ENCODE data around the gene PCBP4. TPM values are rescaled to one million over a fixed set of nuclear protein-coding genes. Genes with fewer than 3 reads are reported as not detected.
A peak's percentile ranks its signal among the peaks of the same experiment; 100 is the strongest.
"Not testable (repeated sequence)": the region's sequence is repeated elsewhere in the genome, so short reads cannot be mapped to it uniquely, and the experiment has no call there.

PCBP4 gene
- total RNA-seq, 1 donor from 2014 or later = 19.2 TPM

DNA sequence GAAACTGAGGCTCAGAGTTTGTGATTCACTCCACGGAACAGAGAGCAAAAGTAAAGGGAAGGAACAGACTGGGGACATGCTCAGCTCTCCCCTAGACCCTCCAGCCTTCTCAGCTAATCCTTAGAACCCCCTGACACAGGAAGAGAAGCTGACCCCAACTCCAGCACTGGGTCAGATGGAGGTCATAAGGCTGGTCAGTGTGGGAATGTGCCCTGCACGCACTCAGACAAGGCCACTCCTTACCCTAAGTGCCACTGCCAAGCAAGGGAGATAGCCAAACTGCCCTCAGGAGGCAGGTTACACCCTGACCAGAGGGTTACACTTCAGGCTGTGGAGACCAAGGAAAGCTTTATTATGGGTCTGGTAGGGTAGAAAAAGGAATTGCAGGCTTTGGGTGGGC is 27.3 kb upstream of the PCBP4 start:
- no peak for DNase-seq (ENCODE audit: low read depth in 2 of 2)

DNA sequence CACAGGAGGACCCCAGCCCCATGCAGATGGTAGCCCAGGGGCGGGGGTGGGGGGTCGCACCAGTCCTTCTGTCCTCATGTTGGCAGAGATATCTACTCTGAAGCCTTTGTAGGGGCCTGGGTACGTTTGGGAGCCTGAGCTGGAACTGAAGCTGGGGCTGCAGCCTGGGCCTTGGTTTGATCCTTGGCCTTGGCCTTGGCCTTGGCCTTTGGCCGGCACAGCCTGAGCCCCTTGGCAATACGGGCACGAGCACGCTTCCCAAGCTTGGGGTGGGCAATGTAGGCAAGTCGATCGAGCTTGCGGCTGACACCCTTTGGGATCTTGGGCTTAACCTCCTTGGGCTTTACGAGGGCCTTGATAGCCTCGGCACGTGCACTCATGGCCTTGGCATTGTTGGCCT is 26.4 kb upstream of the PCBP4 start:
- DNase-seq (ENCODE audit: low read depth in 2 of 2) = not testable (repeated sequence)

DNA sequence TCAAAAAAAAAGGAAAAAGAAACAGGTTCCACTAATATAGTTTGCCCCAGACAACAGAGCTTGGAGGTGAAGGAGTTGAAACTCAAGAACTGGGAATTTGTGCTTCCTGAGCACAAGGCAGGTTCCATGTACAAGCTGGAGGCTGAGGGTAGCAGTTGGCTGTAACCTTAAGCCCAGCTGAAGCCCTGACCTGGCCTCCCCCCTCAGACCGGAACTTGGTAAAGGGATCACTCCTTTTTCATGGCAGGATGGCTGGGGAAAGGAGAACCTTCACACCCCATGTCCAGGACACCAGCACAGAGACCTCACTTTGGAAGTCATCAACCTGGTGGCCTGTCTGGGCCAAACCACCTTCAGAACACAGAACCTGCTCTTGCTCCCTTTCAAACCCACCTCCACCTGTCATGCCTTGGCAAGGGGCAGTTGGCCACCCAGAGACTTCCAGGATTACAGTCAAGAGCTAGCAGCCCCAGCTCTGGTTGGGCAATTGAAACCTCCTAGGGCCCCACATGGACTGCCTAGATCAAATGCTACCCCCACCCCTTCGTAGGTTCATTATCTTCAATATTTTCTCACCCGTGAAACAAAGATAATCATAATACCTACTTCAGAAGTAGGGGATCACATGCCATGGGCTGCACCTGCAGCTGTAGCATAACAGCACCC is 24.9 kb upstream of the PCBP4 start:
- DNase-seq (ENCODE audit: low read depth in 2 of 2) = no peak

DNA sequence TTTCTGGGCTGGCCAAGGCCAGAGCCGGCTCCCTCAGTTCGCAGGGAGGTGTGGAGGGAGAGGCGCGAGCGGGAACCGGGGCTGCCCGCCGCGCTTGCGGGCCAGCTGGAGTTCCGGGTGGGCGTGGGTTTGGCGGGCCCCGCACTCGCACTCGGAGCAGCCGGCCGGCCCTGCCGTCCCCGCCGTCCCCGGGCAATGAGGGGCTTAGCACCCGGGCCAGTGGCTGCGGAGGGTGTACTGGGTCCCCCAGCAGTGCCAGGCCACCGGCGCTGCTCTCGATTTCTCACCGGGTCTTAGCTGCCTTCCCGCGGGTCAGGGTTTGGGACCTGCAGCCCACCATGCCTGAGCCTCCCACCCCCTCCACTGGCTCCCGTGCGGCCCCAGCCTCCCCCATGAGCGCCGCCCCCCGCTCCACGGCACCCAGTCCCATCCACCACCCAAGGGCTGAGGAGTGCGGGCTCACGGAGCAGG is 23.3 kb upstream of the PCBP4 start:
- DNase-seq (ENCODE audit: low read depth in 2 of 2) = not testable (repeated sequence)

DNA sequence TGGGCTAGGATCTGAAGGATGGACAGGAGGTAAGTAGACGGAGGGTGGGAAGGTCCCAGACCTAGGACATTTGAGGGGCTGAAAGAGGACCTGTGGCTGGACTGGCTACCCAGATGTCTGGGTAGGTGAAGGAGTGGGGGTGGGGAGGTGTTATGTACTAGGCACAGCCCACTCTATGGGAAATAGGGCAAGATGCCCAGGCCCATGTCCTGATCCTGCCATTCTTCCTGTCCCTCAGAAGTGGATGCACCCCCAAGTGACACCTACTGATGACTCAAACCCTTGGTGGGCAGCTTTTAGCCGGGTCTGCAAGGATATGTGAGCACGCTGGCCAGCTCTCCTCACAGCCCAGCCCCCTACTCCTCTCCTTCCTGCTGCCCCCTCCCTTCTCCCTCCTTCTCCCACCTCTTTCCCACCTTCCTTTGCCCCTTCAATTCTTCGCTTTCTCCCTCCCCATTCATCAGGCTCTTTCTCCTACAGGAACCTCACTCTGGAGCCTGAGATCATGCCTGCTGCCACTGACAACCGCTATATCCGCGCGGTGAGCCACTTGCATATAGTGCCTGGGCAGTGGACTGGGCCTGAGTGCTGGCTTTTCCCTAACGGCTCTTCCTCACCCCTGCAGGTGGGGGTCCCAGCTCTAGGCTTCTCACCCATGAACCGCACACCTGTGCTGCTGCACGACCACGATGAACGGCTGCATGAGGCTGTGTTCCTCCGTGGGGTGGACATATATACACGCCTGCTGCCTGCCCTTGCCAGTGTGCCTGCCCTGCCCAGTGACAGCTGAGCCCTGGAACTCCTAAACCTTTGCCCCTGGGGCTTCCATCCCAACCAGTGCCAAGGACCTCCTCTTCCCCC is 21.3 kb upstream of the PCBP4 start:
- DNase-seq (ENCODE audit: low read depth in 2 of 2) = no peak

DNA sequence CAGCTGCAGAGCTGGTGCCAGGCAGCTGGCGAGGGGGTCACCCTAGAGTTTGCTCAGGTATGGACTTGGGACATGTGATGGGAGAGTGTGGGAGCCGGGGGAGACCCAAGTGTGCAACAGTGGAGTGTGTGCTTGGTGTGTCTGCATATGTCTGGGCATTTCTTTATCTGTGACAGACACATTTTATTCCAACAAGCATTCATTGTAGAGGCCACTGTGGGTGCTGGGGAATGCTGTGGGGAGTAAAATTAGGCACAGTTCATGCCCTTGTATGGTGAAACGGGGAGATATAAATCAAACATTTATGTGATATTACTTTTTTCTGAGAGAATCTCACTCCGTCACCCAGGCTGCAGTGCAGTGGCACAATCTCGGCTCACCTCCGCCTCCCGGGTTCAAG is 20.3 kb upstream of the PCBP4 start:
- DNase-seq (ENCODE audit: low read depth in 2 of 2) = no peak

DNA sequence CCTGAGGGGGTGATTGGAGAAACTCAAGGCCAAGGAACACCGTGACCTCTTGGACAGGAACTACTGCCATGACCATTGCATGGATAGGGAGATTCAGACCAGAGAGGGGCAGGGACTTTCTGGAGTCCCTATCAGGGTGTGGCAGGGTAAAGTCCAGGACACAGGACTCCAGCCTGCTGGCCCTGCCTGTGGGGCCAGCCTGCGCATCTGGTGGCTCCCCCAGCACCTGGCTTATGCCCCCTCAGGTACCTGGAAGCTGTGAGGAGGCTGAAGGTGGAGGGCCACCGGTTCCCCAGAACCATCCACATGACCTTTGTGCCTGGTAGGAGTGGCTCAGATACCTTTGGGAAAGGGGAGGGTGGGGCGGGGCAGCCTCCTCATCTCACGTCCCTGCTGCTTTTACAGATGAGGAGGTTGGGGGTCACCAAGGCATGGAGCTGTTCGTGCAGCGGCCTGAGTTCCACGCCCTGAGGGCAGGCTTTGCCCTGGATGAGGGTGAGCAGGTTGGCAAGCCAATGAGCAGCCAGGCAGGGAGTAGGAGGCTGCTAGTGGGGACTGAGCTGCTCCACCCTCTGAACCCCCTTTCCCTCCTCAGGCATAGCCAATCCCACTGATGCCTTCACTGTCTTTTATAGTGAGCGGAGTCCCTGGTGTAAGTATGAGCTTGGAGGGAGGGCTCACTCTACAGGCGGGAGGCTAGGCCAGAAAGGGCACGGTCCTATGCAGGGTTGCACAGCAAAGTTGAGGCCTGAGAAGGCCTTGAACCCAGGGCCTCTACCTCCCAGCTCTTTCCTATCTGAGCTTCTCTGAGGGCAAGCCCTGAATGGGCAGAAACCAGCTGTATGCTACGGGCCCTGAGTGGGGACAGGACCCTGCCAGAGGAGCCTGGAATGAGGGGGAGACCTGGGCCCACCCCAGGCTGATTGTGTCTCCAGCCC is 19.0 kb upstream of the PCBP4 start:
- DNase-seq (ENCODE audit: low read depth in 2 of 2) = no peak

DNA sequence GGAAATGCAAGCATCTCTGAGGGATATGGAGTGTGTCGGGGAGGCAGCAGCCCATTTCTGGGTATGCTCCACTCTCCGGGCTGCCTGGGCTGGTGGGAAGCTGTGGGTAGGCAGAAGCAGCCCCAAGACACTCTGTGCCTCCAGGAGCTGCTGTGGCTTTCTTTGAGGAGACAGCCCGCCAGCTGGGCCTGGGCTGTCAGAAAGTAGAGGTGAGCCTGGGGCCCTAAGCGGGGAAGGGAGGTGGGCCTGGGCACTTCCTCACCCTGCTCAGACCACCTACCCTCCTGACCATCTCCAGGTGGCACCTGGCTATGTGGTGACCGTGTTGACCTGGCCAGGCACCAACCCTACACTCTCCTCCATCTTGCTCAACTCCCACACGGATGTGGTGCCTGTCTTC is 17.8 kb upstream of the PCBP4 start:
- no peak for DNase-seq (ENCODE audit: low read depth in 2 of 2)

DNA sequence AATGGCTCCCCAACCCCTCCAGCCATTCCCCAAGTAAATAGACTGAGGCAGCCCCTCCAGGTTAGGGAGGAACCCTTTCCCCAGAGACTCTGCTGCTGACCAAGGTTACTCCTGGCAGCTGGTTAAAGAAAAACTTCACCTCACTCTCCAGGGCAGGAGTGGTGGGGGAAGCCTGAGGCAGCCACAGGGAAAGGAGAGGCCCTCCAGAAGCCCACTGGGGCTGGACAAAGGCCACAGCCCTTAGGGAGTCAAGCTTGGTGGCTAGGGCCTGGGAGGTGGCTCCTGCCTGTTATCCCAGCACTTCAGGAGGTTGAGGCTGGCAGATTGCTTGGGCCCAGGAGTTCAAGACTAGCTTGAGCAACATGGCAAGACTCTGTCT is 17.0 kb upstream of the PCBP4 start:
- DNase-seq (ENCODE audit: low read depth in 2 of 2) = no peak

DNA sequence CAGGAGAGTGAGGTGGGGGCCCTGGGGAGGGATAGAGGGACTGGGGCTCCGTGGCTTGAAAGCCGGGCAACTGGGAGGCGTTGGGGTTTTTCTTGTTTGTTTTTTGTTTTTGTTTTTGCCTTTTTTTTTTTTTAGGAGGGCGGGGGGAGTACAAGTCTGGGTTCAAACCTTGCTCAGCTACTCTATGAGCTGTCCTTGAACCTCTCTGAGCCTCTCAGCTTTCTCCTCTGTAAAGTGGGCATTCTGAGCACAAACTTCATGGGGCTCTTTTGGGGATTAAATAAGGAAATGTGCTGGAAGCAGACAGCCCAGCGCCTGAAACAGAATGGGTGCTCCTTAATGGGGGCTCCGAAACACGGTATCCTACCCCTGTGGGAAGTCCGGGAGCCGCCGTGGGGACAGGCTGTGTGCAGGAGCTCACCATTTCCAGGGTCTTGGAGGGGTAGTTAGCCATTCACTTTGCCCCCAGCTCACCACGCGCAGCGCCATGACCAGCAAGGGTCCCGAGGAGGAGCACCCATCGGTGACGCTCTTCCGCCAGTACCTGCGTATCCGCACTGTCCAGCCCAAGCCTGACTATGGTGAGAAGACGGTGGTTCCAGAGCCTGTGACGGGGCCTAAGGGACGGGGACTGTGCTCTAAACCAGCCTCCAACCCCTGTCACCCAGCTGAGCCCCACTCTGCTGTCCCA is 16.5 kb upstream of the PCBP4 start:
- DNase-seq (ENCODE audit: low read depth in 2 of 2) = no peak

DNA sequence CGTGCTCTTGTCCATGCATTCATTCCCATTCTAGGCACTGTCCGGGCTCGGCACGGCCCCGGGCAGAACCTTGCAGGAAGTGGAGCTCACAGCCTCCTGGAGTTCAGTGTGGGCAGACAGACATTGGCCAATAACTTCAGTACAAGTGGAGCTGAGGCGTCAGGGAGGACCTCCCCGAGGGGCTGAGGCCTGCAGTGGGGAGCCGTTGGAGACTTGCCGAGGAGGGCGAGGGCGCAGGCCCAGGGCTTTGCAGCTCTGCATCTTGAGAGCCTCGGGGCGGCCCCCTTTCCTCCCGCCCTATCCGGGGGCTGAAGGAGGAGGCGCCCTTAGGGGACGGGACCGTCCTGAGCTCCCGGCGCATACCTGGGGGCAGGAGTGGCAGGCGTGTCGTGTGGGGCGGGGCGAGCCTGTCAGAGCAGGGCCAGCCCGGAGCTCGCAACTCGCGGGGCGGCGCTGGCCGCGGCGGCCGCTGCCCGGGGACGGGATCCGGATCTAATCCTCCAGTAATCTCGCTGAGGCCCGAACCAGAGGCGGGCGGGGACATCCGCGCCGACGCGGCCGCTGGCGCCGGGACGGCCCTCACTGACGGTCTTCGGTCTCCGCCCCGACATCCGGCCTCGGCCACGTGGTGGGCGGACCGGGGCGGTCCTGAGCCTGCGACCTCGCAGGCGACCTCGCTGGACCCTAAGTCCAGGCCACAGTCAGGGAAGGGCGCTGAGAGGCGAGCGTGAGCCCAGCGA is 15.8 kb upstream of the PCBP4 start, which contains the start of gene ACY1:
TSS of gene ACY1 (plus strand) at position 698 of the 740 bp plus-strand sequence. CDS start 530 bp downstream, outside the sequence.
- DNase-seq (ENCODE audit: low read depth in 2 of 2) = peak; percentile 83 to 87

DNA sequence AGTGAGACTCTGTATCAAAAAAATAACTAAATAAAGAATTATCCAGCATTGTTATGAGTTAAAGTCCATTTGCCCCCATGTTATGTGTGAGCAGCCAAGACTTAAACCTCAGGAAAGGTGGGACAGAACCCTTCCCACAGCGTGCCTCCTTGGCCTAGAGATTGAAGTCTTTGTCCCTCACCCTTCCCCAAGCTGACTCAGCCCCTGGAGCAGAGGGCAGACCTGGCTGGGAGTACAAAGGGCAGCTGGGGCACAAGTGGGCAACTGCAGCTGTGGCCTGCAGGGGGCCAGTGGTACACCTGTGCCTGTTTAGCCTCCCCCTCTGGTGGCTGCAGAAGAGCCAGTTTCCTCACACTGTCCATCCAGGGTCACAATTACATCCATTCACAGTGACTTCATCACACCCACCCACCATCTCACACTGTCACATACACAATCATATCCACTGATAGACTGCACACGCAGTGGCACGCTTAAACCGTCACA is 15.1 kb upstream of the PCBP4 start:
- peak; percentile 41 to 67 for DNase-seq (ENCODE audit: low read depth in 2 of 2)

DNA sequence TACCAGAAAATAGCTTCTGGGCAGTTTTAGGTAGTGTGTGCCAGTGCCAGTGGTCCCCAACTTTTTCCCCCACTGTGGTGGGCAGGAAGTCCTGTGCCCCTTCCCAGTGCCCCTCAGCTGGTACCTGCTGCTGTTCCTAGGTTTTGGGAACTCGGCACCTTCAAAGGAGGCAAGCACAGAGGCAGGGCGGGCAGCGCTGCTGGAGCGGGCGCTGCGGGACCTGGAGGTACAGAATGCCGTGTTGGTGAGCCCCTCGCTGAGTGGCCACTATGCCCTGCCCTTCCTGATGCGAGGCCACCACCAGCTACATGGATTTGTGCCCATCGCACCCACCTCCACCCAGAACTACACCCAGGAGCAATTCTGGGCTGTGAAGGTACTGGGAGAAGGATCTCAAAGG is 13.0 kb upstream of the PCBP4 start:
- DNase-seq (ENCODE audit: low read depth in 2 of 2) = no peak

DNA sequence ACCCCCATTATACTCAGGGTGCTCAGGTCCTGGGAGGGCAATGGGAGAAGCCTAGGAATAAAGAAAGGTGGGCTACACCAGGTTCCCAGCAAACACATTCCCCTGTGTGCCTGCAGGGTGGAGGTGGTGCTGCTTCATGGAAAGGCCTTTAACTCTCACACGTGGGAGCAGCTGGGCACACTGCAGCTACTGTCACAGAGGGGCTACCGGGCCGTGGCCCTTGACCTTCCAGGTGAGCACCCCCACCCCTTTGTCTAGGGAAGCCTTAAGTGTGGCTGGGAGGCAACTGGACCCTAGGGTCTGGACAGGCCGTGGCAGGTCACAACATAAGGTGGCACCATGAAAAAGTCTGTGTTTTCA is 10.9 kb upstream of the PCBP4 start:
- DNase-seq (ENCODE audit: low read depth in 2 of 2) = no peak

DNA sequence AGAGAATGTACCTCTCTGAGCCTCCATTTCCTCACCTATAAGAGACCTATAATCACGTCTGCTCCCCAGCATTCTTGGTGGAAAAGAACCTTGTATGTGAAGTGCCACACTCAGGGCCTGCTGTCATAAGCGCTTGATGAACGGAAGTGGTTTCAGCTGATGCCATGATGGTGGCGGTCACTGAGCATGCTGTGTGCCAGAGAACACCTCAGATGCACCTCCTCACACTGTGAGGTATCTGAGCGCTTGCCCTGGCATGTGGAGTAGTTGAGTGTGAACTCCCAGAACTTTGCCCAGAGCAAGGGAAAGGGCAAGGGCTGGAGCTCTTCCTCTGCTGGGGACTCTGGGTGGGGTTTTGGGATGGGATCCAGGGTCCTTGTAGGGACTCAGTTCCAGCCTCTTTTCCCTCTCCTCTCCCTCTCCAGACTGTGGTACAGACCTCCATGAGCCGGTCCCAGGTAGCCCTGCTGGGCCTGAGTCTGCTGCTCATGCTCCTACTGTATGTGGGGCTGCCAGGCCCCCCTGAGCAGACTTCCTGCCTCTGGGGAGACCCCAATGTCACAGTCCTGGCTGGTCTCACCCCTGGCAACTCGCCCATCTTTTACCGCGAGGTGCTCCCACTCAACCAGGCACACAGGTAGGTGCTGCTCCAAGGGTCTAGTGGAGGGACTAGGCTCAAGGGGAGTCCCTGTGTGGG is 10.3 kb upstream of the PCBP4 start:
- no peak for DNase-seq (ENCODE audit: low read depth in 2 of 2)

DNA sequence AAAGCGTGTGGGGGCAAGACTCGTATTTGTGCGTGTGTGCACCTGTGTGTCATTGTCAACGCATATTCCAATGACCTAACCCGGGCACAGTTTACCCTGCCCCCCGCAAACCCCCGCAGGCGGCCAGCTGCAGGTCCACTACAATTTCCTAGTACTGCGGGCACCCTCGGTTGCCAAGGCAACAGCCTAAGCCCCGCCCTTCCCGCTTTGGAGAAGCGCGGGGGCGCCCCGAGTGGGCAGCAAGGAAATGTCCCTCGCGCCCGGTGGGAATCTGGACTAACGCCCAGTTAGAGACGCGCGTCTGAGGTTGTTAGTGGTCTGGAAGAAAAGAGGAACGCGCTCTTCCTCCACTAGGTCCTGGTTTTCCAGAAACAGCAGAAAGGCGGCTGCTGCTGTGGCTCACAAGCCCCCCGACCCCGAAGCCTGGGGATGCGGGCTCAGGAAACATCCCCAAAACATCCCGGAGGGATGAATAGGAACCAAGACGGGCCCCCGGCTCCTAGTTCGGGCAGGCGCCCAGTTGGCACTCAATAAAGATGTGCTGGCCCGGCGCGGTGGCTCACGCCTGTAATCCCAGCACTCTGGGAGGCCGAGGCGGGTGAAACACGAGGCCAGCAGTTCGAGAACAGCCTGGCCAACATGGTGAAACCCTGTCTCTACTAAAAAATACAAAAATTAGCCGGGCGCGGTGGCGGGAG is 8.7 kb upstream of the PCBP4 start:
- DNase-seq (ENCODE audit: low read depth in 2 of 2) = peak; percentile 51 to 53

DNA sequence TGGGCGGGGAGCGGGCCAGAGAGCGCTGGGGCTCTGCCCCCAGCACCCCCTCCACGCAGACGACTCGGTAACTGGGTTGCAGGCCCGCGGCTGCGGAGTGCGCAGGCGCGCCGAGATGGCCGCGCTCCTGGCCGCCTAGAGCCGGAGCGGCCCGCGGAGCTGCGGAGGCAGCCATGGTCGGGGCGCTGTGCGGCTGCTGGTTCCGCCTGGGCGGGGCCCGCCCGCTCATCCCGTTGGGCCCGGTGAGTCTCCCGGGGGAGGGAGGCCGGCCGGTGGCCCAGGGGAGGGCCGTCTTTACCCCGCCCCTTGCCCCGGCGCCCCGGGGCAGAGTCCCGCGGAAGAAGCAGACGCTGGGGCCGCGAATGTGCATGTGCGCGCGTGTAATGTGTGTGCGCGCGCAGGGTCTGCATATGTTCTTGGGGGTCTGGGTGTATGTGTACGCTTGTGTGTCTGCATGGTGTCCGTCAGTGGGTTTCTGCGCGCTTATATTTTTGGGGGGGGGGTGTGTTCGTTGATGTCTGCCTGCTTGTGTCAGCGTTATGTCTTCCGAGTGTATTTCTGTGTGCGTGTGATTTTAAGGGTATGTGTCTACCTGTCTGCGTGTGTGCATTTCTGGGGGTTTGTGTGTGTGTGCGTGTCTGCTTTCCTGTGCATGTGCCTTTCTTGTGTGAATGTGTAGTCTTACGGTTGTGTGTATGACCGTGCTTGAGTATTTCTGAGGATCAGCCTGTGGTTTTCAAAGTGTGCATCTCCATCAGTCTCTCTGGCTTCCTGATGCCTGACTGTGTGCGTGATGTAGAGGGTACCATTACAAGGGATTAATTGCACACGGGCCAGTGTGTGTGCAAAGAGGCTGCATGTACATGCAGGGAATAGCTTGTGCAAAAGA is 8.0 kb upstream of the PCBP4 start, which contains the start of gene ABHD14A:
TSS of gene ABHD14A (plus strand) at position 102 of the 889 bp plus-strand sequence. CDS start at position 174, 72 bp downstream.
- DNase-seq (ENCODE audit: low read depth in 2 of 2) = peak; percentile 66 to 67

Data from lung microvascular endothelial cell (primary cell).